ENCODE results near the gene ALPG.
"Not testable (repeated sequence)": the region's sequence is repeated elsewhere in the genome, so short reads cannot be mapped to it uniquely, and the experiment has no call there.

Gene ALPG

GRCh38 chr2:232395586-232395985 lies 11.1 kb upstream of the ALPG start:
- no peak for DNase-seq (ENCODE audit: low read depth in 2 of 2)

GRCh38 chr2:232396683-232397082 lies 10.0 kb upstream of the ALPG start:
- no peak for DNase-seq (ENCODE audit: low read depth in 2 of 2)

- DNase-seq (ENCODE audit: low read depth in 2 of 2), result no peak
These were observed 8.2 kb upstream of the ALPG start for GRCh38 chr2:232398293-232399034.

- no peak for DNase-seq (ENCODE audit: low read depth in 2 of 2)
These were observed 6.2 kb upstream of the ALPG start for GRCh38 chr2:232400256-232401015.

GRCh38 chr2:232402518-232402917 lies 4.1 kb upstream of the ALPG start:
- DNase-seq (ENCODE audit: low read depth in 2 of 2), result no peak

- DNase-seq (ENCODE audit: low read depth in 2 of 2), result no peak
These were observed 617 bp upstream of the ALPG start for GRCh38 chr2:232405943-232406510.

- DNase-seq (ENCODE audit: low read depth in 2 of 2), result not testable (repeated sequence)
These were observed 945 bp downstream of the ALPG start for GRCh38 chr2:232407428-232408150.

- DNase-seq (ENCODE audit: low read depth in 2 of 2), result not testable (repeated sequence)
These were observed 1.6 kb downstream of the ALPG start for GRCh38 chr2:232408269-232408668.

GRCh38 chr2:232409617-232410016 lies 3.0 kb downstream of the ALPG start:
- not testable (repeated sequence) for DNase-seq (ENCODE audit: low read depth in 2 of 2)

- DNase-seq (ENCODE audit: low read depth in 2 of 2), result no peak
These were observed 3.7 kb downstream of the ALPG start for GRCh38 chr2:232410238-232410900.

- no peak for DNase-seq (ENCODE audit: low read depth in 2 of 2)
These were observed 5.4 kb downstream of the ALPG start for GRCh38 chr2:232411901-232412629.

GRCh38 chr2:232412986-232413385 lies 6.3 kb downstream of the ALPG start:
- DNase-seq (ENCODE audit: low read depth in 2 of 2), result no peak

GRCh38 chr2:232415138-232415690 lies 8.6 kb downstream of the ALPG start:
- no peak for DNase-seq (ENCODE audit: low read depth in 2 of 2)

GRCh38 chr2:232415736-232416520 lies 9.3 kb downstream of the ALPG start:
- DNase-seq (ENCODE audit: low read depth in 2 of 2), result no peak

GRCh38 chr2:232416521-232417470 lies 10.2 kb downstream of the ALPG start:
- no peak for DNase-seq (ENCODE audit: low read depth in 2 of 2)

GRCh38 chr2:232417489-232417888 lies 10.8 kb downstream of the ALPG start:
- no peak for DNase-seq (ENCODE audit: low read depth in 2 of 2)

GRCh38 chr2:232418056-232418455 lies 11.4 kb downstream of the ALPG start:
- no peak for DNase-seq (ENCODE audit: low read depth in 2 of 2)

GRCh38 chr2:232418466-232419244 lies 12.0 kb downstream of the ALPG start:
- DNase-seq (ENCODE audit: low read depth in 2 of 2), result no peak

Measured in stimulated activated CD8-positive, alpha-beta memory T cell treated with anti-CD3 and anti-CD28 coated beads, Interleukin-7, amount 100 ng/mL, for 1 hour (primary cell).